HepG2 (cell line): Measurements from ENCODE around the gene A4GNT. TPM values are rescaled to one million over a fixed set of nuclear protein-coding genes. Genes with fewer than 3 reads are reported as not detected.
A peak's percentile ranks its signal among the peaks of the same experiment; 100 is the strongest.

ENCODE experiments used
- ATAC-seq: fragments of 200-7000 bp; cut with Tn5 transposase; 3 replicates; pipeline ENCODE4 v1.9.1; 2020; ENCODE audit warnings: mild to moderate bottlenecking, moderate library complexity
- BruUV-seq: library from RNA; stranded (reverse); fragments of 400-500 nt; replicated peaks from 2 replicates; lab custom pipeline; 2021; lab: Mats Ljungman, UMichigan
- CTCF ChIA-PET: fragments of 300-600 bp; formaldehyde crosslinking; extraction: SDS; loops from one replicate; lab custom pipeline; 2021; ENCODE audit warnings: low total read pairs, inconsistent platforms, low intra/inter-chr PET ratio; lab: Yijun Ruan, JAX
- POLR2A ChIA-PET: fragments of 350-600 bp; sonication (Branson Sonifier 250); formaldehyde crosslinking; loops from one replicate; lab custom pipeline; 2020; ENCODE audit warnings: antibody characterized with exemption, inconsistent platforms; lab: Yijun Ruan, JAX
- DNase-seq: peaks from one replicate; pipeline ENCODE4 v3.0.0-alpha.2; 2015; ENCODE audit warnings: low spot score
- FAIRE-seq: peaks from 3 replicates; lab custom pipeline; 2011; peaks lifted over from hg19 to GRCh38; lab: Jason Lieb, UNC
- H2AFZ ChIP-seq: one replicate; pipeline ENCODE4 v1.6.1; 2011; ENCODE audit warnings: low read length, inconsistent platforms
- H3K27ac ChIP-seq: fragments of 300-600 bp; 3 replicates; pipeline ENCODE4 v1.8.0; 2011; ENCODE audit warnings: mixed run types, mild to moderate bottlenecking, mixed read lengths, low read length, inconsistent platforms; ENCODE audit not compliant: insufficient read depth; ENCODE audit errors: extremely low read length
- H3K27me3 ChIP-seq, 2 experiments: fragments of 200-600 bp in 1 of 2; 2 replicates in 1 of 2; 3 replicates in 1 of 2; pipeline versions ENCODE4 v1.6.0 to v1.8.0; 2011; ENCODE audit warnings: low read length in 2 of 2, mild to moderate bottlenecking in 2 of 2, moderate library complexity in 2 of 2, inconsistent platforms in 1 of 2; ENCODE audit not compliant: insufficient read depth in 2 of 2, control insufficient read depth in 1 of 2
- H3K36me3 ChIP-seq, 2 experiments: fragments of 200-600 bp in 1 of 2; replicated peaks in 1 of 2; 2 replicates in 1 of 2; 3 replicates in 1 of 2; pipeline versions ENCODE4 v1.5.1 to v1.8.0; 2011; ENCODE audit warnings: low read length in 2 of 2, inconsistent platforms in 1 of 2; ENCODE audit not compliant: insufficient read depth in 2 of 2, control insufficient read depth in 1 of 2
- H3K4me1 ChIP-seq: 2 replicates; pipeline ENCODE4 v1.5.1; 2012; ENCODE audit warnings: low read length, inconsistent platforms; ENCODE audit not compliant: insufficient read depth
- H3K4me2 ChIP-seq: 2 replicates; pipeline ENCODE4 v1.6.0; 2011; ENCODE audit warnings: low read depth, low read length, inconsistent platforms
- H3K4me3 ChIP-seq, 3 experiments: fragments of 200-600 bp in 1 of 3; sonication (generic), shearing (Covaris generic) in 1 of 3; replicated peaks in 1 of 3; 2 replicates each; pipeline ENCODE4 v1.5.1; 2011 to 2016; ENCODE audit warnings: low read length in 3 of 3, inconsistent platforms in 2 of 3, low read depth in 2 of 3, mild to moderate bottlenecking in 2 of 3, control low read depth in 1 of 3, mixed read lengths in 1 of 3; ENCODE audit not compliant: insufficient read depth in 1 of 3
- H3K79me2 ChIP-seq: one replicate; pipeline ENCODE4 v1.6.1; 2011; ENCODE audit warnings: low read length, inconsistent platforms; ENCODE audit not compliant: insufficient read depth
- H3K9ac ChIP-seq: 2 replicates; pipeline ENCODE4 v1.6.0; 2011; ENCODE audit warnings: mild to moderate bottlenecking, low read depth, low read length, inconsistent platforms; ENCODE audit not compliant: insufficient read depth
- H3K9me3 ChIP-seq: 2 replicates; pipeline ENCODE4 v1.5.1; 2012; ENCODE audit warnings: mild to moderate bottlenecking, low read length
- H4K20me1 ChIP-seq: 2 replicates; pipeline ENCODE4 v1.6.0; 2011; ENCODE audit warnings: inconsistent platforms, mild to moderate bottlenecking, low read length, moderate library complexity; ENCODE audit not compliant: insufficient read depth
- CCDC6 ChIP-seq: sonication (generic); formaldehyde crosslinking; IDR thresholded peaks from 2 replicates; pipeline ENCODE4 v1.8.1; 2022; ENCODE audit warnings: mild to moderate bottlenecking, missing genetic modification reagents, moderate library complexity
- HDAC1 ChIP-seq: sonication (generic); formaldehyde crosslinking; IDR thresholded peaks from 2 replicates; pipeline ENCODE4 v1.5.1; 2020; ENCODE audit warnings: mild to moderate bottlenecking, missing genetic modification reagents
- NR1H2 ChIP-seq: sonication (generic); formaldehyde crosslinking; IDR thresholded peaks from 2 replicates; pipeline ENCODE4 v1.8.1; 2022; ENCODE audit warnings: low read depth, missing genetic modification reagents, borderline replicate concordance
- PHF8 ChIP-seq: sonication (generic); formaldehyde crosslinking; IDR thresholded peaks from 2 replicates; pipeline ENCODE4 v1.5.0; 2020; ENCODE audit warnings: missing genetic modification reagents
- PPARG ChIP-seq: conservative IDR thresholded peaks from 2 replicates; pipeline ENCODE4 v1.6.1; 2016; ENCODE audit warnings: missing biosample characterization, missing genetic modification reagents
- ZNF230 ChIP-seq: sonication (generic); formaldehyde crosslinking; IDR thresholded peaks from 2 replicates; pipeline ENCODE4 v1.4.0; 2020; ENCODE audit warnings: mild to moderate bottlenecking, missing genetic modification reagents
- ZNF543 ChIP-seq: sonication (generic); formaldehyde crosslinking; IDR thresholded peaks from 2 replicates; pipeline ENCODE4 v1.4.0; 2020; ENCODE audit warnings: mild to moderate bottlenecking, missing genetic modification reagents
- ZNF678 ChIP-seq: sonication (generic); formaldehyde crosslinking; IDR thresholded peaks from 2 replicates; pipeline ENCODE4 v1.4.0; 2020; ENCODE audit warnings: mild to moderate bottlenecking, missing genetic modification reagents
- ZNF781 ChIP-seq: sonication (generic); formaldehyde crosslinking; IDR thresholded peaks from 2 replicates; pipeline ENCODE4 v1.5.1; 2020; ENCODE audit warnings: borderline replicate concordance, mild to moderate bottlenecking, missing genetic modification reagents; ENCODE audit errors: not compliant biosample characterization
- ZNF839 ChIP-seq: sonication (generic); formaldehyde crosslinking; IDR thresholded peaks from 2 replicates; pipeline ENCODE4 v1.4.0; 2020; ENCODE audit warnings: missing genetic modification reagents, mild to moderate bottlenecking, borderline replicate concordance
- ZSCAN29 ChIP-seq: sonication (generic); formaldehyde crosslinking; conservative IDR thresholded peaks from 2 replicates; pipeline ENCODE4 v1.4.0; 2020; ENCODE audit warnings: mild to moderate bottlenecking, missing genetic modification reagents
- WGBS: methylation state at CpG from one replicate; pipeline ENCODE4 v1.1.6; 2017; ENCODE audit warnings: low lambda C conversion rate; 5-methylcytosine and 5-hydroxymethylcytosine counted together
- in situ Hi-C: cut with HindIII; loops from 2 replicates; pipeline ENCODE4 v1.10.0; 2017; ENCODE audit warnings: low pct_unique_long_range_greater_than_20kb; ENCODE audit not compliant: extremely low pct_ligation_motif_present
- intact Hi-C: fragments of 100-400 bp; cut with micrococcal nuclease; formaldehyde crosslinking; loops from one replicate; pipeline ENCODE4 v1.10.0; 2022; ENCODE audit not compliant: unreplicated experiment
- polyA plus RNA-seq, 8 experiments: library from polyadenylated mRNA; depleted of rRNA in 3 of 8; stranded (reverse) in 7 of 8; unstranded in 1 of 8; fragments of >200 nt; fragmentation: Illumina TruSeq in 4 of 8; extraction: Trizol in 4 of 8; gene quantifications; 2 replicates each; pipeline versions ENCODE4 v1.2.1 to v1.2.3, GENCODE V29; 2011 to 2016; ENCODE audit warnings: low read depth in 4 of 8, missing spikeins in 1 of 8, mixed read lengths in 1 of 8; ENCODE audit not compliant: insufficient read depth in 1 of 8
- total RNA-seq, 5 experiments: library from RNA; depleted of rRNA; stranded (reverse); fragments of >200 nt; fragmentation: Illumina TruSeq; extraction: Trizol; gene quantifications; 2 replicates each; pipeline ENCODE4 v1.2.3, GENCODE V29; 2016; ENCODE audit warnings: low read depth in 1 of 5
- TF ChIP-seq, protein P1 (sequence below): sonication (generic); formaldehyde crosslinking; IDR thresholded peaks from 2 replicates; pipeline ENCODE4 v1.4.0; 2020; ENCODE audit warnings: mild to moderate bottlenecking, missing genetic modification reagents, borderline replicate concordance
- TF ChIP-seq, protein P2 (sequence below): IDR thresholded peaks from 2 replicates; pipeline ENCODE4 v1.6.1; 2016
- TF ChIP-seq, protein P3 (sequence below): sonication (generic); formaldehyde crosslinking; IDR thresholded peaks from 2 replicates; pipeline ENCODE4 v1.5.0; 2020; ENCODE audit warnings: mild to moderate bottlenecking, missing genetic modification reagents

A4GNT gene
- total and polyA plus RNA-seq, 2 of the 13 experiments (the other 11 are each of a cell fraction or from before 2014, with no cell fraction given) = not detected

DNA sequence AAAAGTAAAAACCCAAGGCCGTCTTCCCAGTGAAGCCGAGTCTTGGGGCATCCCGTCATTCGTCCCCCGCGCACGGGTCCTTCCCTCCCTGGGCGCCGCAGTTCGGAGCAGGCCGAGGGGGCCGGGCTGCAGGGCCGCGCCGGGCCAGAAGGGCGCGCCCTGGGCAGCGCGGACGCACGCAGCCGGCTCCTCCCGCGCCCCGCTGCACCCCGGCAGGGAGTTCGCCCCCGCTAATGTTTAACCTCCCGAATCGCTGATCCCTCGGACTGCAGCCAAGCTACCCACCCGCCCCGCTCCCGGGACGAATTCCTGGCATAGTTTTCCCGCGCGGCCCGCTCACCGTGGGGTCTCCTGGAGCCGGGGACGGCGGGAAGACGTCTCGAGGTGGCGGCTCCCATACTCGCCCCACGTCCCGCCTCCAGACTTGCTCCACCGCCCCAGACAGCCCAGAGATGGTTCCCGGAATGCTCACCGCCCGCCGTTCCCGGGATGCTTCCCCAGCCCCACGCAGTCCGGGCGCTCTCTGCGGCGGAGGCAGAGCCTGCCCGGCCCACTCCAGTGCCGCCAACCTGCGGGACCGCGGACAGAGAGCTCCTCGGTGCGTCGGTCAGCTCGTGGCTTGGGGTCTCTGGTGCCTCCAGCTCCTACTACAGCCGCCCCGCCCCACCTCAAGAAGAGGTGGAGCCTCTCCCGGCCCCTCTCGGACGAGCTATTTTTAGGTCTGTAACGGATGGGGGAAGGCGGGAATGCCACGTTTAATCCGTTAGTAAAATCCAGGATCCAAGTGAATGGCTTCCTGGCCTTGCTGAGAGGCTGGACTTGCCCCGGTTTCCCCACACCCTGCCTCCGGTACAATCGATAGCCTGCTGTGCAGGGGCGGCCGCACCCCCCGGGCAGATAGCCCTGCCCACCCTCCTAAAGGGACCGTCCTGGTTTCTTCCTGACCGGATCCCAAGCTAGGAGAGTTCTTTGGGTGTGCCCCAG is 16.9 kb downstream of the A4GNT start, which contains the start of gene DZIP1L:
DZIP1L (minus strand) TSS at position 621 of the 984 bp plus-strand sequence. CDS start 11,637 bp downstream, outside the sequence.
- H4K20me1 ChIP-seq = no peaks in the 10 kb centered on the region
- H3K36me3 ChIP-seq = no peaks in the 10 kb centered on the region; a peak in 1 of 5 replicates
- POLR2A ChIA-PET = interaction anchor here (1.0 to 1.5 kb wide), 3 partner anchors 46 to 71 kb away, joined by 3 to 5 read pairs (median 4); partner anchors contain the start of genes ARMC8 and DBR1
- in situ Hi-C loops (loop anchor here (5.0 kb wide), 1 partner anchor 48 kb away; no protein-coding TSS in a partner anchor), intact Hi-C loops (no loop called here)
- H3K27me3 ChIP-seq = no peaks in the 10 kb centered on the region; a peak in 3 of 5 replicates
- H2AFZ ChIP-seq = peak within 1 kb of the TSS; percentile 95
- peak within 1 kb of the TSS; percentile 75 for H3K9ac ChIP-seq
- peak within 1 kb of the TSS; percentile 35 for H3K27ac ChIP-seq
- peak within 1 kb of the TSS; percentile 98 for H3K4me2 ChIP-seq
- no peak for FAIRE-seq
- H3K79me2 ChIP-seq = no peaks in the 10 kb centered on the region
- BruUV-seq = no TSS peak
- DNase-seq = peak; percentile 23
- peak; percentile 96 for ATAC-seq
- H3K4me1 ChIP-seq = peaks cover 21% of the 10 kb centered on the region
- WGBS = 0% methylated on average over 18 of the region's 86 CpGs
- peak within 1 kb of the TSS; percentile 62 to 85 (median 83) for H3K4me3 ChIP-seq
- CTCF ChIA-PET = no interaction called here
- H3K9me3 ChIP-seq = no peaks in the 10 kb centered on the region
- TF ChIP-seq, protein P1, sequence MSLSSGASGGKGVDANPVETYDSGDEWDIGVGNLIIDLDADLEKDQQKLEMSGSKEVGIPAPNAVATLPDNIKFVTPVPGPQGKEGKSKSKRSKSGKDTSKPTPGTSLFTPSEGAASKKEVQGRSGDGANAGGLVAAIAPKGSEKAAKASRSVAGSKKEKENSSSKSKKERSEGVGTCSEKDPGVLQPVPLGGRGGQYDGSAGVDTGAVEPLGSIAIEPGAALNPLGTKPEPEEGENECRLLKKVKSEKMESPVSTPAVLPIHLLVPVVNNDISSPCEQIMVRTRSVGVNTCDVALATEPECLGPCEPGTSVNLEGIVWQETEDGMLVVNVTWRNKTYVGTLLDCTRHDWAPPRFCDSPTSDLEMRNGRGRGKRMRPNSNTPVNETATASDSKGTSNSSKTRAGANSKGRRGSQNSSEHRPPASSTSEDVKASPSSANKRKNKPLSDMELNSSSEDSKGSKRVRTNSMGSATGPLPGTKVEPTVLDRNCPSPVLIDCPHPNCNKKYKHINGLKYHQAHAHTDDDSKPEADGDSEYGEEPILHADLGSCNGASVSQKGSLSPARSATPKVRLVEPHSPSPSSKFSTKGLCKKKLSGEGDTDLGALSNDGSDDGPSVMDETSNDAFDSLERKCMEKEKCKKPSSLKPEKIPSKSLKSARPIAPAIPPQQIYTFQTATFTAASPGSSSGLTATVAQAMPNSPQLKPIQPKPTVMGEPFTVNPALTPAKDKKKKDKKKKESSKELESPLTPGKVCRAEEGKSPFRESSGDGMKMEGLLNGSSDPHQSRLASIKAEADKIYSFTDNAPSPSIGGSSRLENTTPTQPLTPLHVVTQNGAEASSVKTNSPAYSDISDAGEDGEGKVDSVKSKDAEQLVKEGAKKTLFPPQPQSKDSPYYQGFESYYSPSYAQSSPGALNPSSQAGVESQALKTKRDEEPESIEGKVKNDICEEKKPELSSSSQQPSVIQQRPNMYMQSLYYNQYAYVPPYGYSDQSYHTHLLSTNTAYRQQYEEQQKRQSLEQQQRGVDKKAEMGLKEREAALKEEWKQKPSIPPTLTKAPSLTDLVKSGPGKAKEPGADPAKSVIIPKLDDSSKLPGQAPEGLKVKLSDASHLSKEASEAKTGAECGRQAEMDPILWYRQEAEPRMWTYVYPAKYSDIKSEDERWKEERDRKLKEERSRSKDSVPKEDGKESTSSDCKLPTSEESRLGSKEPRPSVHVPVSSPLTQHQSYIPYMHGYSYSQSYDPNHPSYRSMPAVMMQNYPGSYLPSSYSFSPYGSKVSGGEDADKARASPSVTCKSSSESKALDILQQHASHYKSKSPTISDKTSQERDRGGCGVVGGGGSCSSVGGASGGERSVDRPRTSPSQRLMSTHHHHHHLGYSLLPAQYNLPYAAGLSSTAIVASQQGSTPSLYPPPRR (CRISPR knock-in tag) = no peak
- TF ChIP-seq, protein P2, sequence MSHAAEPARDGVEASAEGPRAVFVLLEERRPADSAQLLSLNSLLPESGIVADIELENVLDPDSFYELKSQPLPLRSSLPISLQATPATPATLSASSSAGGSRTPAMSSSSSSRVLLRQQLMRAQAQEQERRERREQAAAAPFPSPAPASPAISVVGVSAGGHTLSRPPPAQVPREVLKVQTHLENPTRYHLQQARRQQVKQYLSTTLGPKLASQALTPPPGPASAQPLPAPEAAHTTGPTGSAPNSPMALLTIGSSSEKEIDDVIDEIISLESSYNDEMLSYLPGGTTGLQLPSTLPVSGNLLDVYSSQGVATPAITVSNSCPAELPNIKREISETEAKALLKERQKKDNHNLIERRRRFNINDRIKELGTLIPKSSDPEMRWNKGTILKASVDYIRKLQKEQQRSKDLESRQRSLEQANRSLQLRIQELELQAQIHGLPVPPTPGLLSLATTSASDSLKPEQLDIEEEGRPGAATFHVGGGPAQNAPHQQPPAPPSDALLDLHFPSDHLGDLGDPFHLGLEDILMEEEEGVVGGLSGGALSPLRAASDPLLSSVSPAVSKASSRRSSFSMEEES (CRISPR knock-in tag) = no peak
- TF ChIP-seq HDAC1 (peak; percentile 15; the same call in 1 of the 2 replicates), ZSCAN29 (CRISPR knock-in tag) (no peak), CCDC6 (CRISPR knock-in tag) (no peak), NR1H2 (CRISPR knock-in tag) (no peak), ZNF678 (no peak), ZNF839 (CRISPR knock-in tag) (no peak), ZNF781 (CRISPR knock-in tag) (peak; percentile 31), PPARG (CRISPR knock-in tag) (no peak), PHF8 (CRISPR knock-in tag) (peak; percentile 48), ZNF543 (CRISPR knock-in tag) (no peak), ZNF230 (0 out of 2 replicates have a peak, but pooled peaks have one; percentile 33)
- TF ChIP-seq, protein P3, sequence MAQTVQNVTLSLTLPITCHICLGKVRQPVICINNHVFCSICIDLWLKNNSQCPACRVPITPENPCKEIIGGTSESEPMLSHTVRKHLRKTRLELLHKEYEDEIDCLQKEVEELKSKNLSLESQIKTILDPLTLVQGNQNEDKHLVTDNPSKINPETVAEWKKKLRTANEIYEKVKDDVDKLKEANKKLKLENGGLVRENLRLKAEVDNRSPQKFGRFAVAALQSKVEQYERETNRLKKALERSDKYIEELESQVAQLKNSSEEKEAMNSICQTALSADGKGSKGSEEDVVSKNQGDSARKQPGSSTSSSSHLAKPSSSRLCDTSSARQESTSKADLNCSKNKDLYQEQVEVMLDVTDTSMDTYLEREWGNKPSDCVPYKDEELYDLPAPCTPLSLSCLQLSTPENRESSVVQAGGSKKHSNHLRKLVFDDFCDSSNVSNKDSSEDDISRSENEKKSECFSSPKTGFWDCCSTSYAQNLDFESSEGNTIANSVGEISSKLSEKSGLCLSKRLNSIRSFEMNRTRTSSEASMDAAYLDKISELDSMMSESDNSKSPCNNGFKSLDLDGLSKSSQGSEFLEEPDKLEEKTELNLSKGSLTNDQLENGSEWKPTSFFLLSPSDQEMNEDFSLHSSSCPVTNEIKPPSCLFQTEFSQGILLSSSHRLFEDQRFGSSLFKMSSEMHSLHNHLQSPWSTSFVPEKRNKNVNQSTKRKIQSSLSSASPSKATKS (CRISPR knock-in tag) = no peak
